ENCODE measurements around the gene GRAMD4. TPM values are rescaled to one million over a fixed set of nuclear protein-coding genes. Genes with fewer than 3 reads are reported as not detected.

Gene GRAMD4
- total RNA-seq, 1 donor from 2014 or later: 77.6 TPM

DNA sequence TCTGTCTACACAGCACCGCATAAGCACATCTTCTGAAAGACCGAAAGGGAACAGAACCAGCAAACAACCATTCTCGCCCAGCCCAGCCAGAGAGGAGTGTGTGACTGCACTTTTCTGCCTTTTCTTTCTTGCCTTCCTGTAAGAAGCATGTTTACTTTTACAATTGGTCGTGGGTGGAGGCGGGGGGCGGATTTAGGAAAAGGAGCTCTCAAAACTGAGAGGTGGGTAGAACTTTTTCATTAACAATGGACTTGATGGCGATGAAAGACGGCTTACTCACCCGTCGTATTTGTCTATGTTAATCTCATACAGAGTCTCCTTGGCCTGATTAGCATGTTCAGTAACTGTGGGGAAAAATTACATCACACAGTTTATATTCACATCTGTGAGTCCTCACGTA is 90.6 kb downstream of the GRAMD4 start:
- Histone ChIP-seq H3K27me3 (ENCODE audit: low read depth) (no peaks in the 10 kb centered on the region), H3K9me3 (replicated peaks) (no peaks in the 10 kb centered on the region), H3K27ac (replicated peaks) (no peak overlapping the region), H3K36me3 (peaks cover 81% of the 10 kb centered on the region), H3K4me3 (no peak overlapping the region), H3K4me1 (peaks cover 27% of the 10 kb centered on the region)
- TF ChIP-seq, protein P1, sequence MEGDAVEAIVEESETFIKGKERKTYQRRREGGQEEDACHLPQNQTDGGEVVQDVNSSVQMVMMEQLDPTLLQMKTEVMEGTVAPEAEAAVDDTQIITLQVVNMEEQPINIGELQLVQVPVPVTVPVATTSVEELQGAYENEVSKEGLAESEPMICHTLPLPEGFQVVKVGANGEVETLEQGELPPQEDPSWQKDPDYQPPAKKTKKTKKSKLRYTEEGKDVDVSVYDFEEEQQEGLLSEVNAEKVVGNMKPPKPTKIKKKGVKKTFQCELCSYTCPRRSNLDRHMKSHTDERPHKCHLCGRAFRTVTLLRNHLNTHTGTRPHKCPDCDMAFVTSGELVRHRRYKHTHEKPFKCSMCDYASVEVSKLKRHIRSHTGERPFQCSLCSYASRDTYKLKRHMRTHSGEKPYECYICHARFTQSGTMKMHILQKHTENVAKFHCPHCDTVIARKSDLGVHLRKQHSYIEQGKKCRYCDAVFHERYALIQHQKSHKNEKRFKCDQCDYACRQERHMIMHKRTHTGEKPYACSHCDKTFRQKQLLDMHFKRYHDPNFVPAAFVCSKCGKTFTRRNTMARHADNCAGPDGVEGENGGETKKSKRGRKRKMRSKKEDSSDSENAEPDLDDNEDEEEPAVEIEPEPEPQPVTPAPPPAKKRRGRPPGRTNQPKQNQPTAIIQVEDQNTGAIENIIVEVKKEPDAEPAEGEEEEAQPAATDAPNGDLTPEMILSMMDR (IDR thresholded peaks at IDR 0.05; ENCODE audit: borderline replicate concordance): no peak
- no peak for DNase-seq
- intact Hi-C loops (cut with micrococcal nuclease): no loop called here

DNA sequence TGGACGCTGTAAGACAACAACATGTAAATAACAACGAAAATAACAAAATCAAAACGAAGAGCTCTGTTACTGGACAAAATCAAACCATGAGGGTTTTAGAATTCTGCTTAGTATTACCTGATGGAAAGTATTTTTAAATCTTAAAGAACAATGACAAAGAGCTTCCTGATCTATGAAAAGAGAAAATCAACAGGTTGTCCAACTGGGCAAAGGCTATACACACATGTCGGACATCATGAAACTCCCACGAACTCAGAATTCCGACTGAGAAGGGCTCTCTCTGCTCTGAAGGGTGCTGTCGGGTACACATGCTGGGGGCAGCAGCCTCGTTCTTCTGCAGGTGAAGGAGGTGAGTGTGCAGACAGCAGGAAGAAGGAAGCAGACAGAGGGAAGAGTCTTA is 92.1 kb downstream of the GRAMD4 start:
- DNase-seq: no peak
- TF ChIP-seq, protein P1 (IDR thresholded peaks at IDR 0.05; ENCODE audit: borderline replicate concordance): no peak
- Histone ChIP-seq H3K27me3 (ENCODE audit: low read depth) (no peaks in the 10 kb centered on the region), H3K4me3 (no peak overlapping the region), H3K4me1 (peaks cover 14% of the 10 kb centered on the region), H3K9me3 (replicated peaks) (no peaks in the 10 kb centered on the region), H3K27ac (replicated peaks) (no peak overlapping the region), H3K36me3 (peaks cover 81% of the 10 kb centered on the region)
- intact Hi-C loops (cut with micrococcal nuclease): no loop called here

DNA sequence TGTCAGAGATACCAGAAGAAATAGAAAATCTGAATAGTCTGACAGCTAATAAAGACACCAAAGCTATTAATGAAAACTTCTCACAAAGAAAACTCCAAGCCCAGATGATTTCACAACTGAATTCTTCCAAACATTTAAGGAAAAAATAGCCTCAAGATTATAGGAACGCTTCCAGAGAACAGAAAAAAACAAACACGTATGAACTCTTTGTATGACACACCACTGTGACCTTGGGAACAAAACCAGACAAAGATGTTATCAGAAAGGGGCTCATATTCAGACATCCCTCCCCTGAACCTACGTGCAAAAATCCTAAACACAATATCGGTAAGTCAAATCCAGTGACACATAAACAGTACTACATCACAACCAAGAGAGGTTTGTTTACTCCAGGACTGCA is 94.4 kb downstream of the GRAMD4 start:
- intact Hi-C loops (cut with micrococcal nuclease): no loop called here
- peaks cover 14% of the 10 kb centered on the region for H3K4me1 ChIP-seq
- H3K27ac ChIP-seq (replicated peaks): peak overlapping the region; percentile 49

DNA sequence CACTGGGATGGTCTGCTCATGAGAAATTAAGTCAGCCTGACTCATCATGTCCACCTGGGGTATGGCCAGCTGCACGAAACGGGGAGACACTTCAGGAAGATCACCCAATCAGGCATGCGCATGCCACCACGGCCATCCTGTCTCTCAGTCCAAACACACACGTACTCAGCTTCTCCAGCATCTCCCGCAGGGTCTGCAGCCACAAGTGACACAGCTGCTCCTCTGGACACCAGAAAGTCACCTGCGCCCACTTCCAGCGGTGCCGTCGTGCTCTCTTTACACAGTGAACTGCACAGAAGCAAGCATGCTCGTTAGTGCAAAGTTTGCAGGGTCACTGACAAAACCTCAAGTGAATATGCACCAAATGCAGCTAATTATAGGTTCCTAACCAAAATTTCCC is 99.7 kb downstream of the GRAMD4 start:
- peaks cover 30% of the 10 kb centered on the region for H3K4me1 ChIP-seq
- TF ChIP-seq, protein P1 (IDR thresholded peaks at IDR 0.05; ENCODE audit: borderline replicate concordance): no peak
- H3K27ac ChIP-seq (replicated peaks): no peak overlapping the region
- DNase-seq: no peak
- no peaks in the 10 kb centered on the region for H3K27me3 ChIP-seq (ENCODE audit: low read depth)
- intact Hi-C loops (cut with micrococcal nuclease): no loop called here
- H3K9me3 ChIP-seq (replicated peaks): no peaks in the 10 kb centered on the region
- H3K4me3 ChIP-seq: no peak overlapping the region
- peaks cover 68% of the 10 kb centered on the region for H3K36me3 ChIP-seq

More for the DNA sequence above, 94.4 kb downstream of the GRAMD4 start:
- no peak overlapping the region for H3K4me3 ChIP-seq
- DNase-seq: no peak
- no peaks in the 10 kb centered on the region for H3K27me3 ChIP-seq (ENCODE audit: low read depth)
- H3K9me3 ChIP-seq (replicated peaks): no peaks in the 10 kb centered on the region
- TF ChIP-seq, protein P1 (IDR thresholded peaks at IDR 0.05; ENCODE audit: borderline replicate concordance): no peak
- H3K36me3 ChIP-seq: peaks cover 81% of the 10 kb centered on the region

DNA sequence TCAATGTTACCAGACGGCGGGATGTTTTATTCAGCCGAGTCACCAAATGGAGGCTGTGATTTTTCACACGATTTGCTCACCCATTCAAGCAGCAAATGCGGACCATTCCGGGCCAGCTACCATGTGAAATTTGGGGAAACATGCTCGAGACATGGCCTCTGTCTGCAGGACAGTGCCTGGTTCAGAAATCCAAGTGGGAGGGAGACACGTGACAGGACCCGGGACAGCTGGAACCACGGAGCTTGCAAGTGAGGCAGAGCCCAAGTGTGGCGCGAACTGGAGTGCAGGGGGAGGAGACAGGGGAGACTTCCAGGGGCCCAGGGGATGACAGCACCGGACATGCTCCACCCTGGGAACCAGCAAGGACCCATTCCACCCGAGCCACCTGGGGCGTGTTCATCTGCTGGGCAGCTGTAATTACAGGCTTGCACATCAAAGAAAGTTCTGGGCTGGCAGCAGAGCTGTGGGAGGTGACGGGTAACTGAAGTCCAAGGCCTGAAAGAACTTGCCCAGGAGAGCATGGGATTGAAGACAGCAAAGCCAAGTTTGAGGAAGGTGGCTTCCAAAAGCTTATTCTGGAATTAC is 101.4 kb downstream of the GRAMD4 start:
- TF ChIP-seq, protein P1 (IDR thresholded peaks at IDR 0.05; ENCODE audit: borderline replicate concordance): no peak
- DNase-seq: no peak
- intact Hi-C loops (cut with micrococcal nuclease): no loop called here
- H3K4me3 ChIP-seq: no peak overlapping the region
- H3K9me3 ChIP-seq (replicated peaks): no peaks in the 10 kb centered on the region
- H3K27ac ChIP-seq (replicated peaks): peak overlapping the region; percentile 8
- peaks cover 46% of the 10 kb centered on the region for H3K4me1 ChIP-seq
- peaks cover 57% of the 10 kb centered on the region for H3K36me3 ChIP-seq
- no peaks in the 10 kb centered on the region for H3K27me3 ChIP-seq (ENCODE audit: low read depth)
